Neuron (in vitro differentiated cells): ENCODE measurements around the gene KLF6.

Experiments used
- H2AFZ ChIP-seq: one replicate; pipeline ENCODE4 v1.6.1; 2013; ENCODE audit warnings: low read depth, mild to moderate bottlenecking, inconsistent platforms, low read length, moderate library complexity
- H3K27me3 ChIP-seq: one replicate; pipeline ENCODE4 v1.6.1; 2013; ENCODE audit warnings: low read length; ENCODE audit not compliant: insufficient read depth
- H3K36me3 ChIP-seq: one replicate; pipeline ENCODE4 v1.6.1; 2013; ENCODE audit warnings: low read length; ENCODE audit not compliant: insufficient read depth
- H3K4me1 ChIP-seq: one replicate; pipeline ENCODE4 v1.6.1; 2013; ENCODE audit warnings: low read length; ENCODE audit not compliant: insufficient read depth
- H3K4me3 ChIP-seq: 2 replicates; pipeline ENCODE4 v1.5.1; 2013; ENCODE audit warnings: mild to moderate bottlenecking, low read length, moderate library complexity
- H3K9me3 ChIP-seq: one replicate; pipeline ENCODE4 v1.6.1; 2013; ENCODE audit warnings: low read length

Gene KLF6

GRCh38 chr10:3759397-3759796 lies 25.6 kb downstream of the KLF6 start:
- Histone ChIP-seq H3K4me1 (peaks cover 18% of the 10 kb centered on the region), H3K27me3 (no peaks in the 10 kb centered on the region), H3K9me3 (no peaks in the 10 kb centered on the region), H3K4me3 (no peak overlapping the region), H2AFZ (no peak overlapping the region), H3K36me3 (no peaks in the 10 kb centered on the region)

- Histone ChIP-seq H2AFZ (no peak overlapping the region), H3K36me3 (no peaks in the 10 kb centered on the region), H3K9me3 (no peaks in the 10 kb centered on the region), H3K4me3 (no peak overlapping the region), H3K27me3 (no peaks in the 10 kb centered on the region), H3K4me1 (peaks cover 18% of the 10 kb centered on the region)
These were observed 26.5 kb downstream of the KLF6 start for GRCh38 chr10:3758491-3758970.

- no peak overlapping the region for H3K4me3 ChIP-seq
- H3K27me3 ChIP-seq, result no peaks in the 10 kb centered on the region
- H2AFZ ChIP-seq, result no peak overlapping the region
- H3K9me3 ChIP-seq, result no peaks in the 10 kb centered on the region
- H3K36me3 ChIP-seq, result no peaks in the 10 kb centered on the region
- H3K4me1 ChIP-seq, result peaks cover 18% of the 10 kb centered on the region
These were observed 27.1 kb downstream of the KLF6 start for GRCh38 chr10:3757638-3758490.

- H3K27me3 ChIP-seq, result no peaks in the 10 kb centered on the region
- no peak overlapping the region for H3K4me3 ChIP-seq
- peaks cover 18% of the 10 kb centered on the region for H3K4me1 ChIP-seq
- H3K36me3 ChIP-seq, result no peaks in the 10 kb centered on the region
- H3K9me3 ChIP-seq, result no peaks in the 10 kb centered on the region
- H2AFZ ChIP-seq, result no peak overlapping the region
These were observed 27.8 kb downstream of the KLF6 start for GRCh38 chr10:3757250-3757637.

GRCh38 chr10:3756360-3756740 lies 28.7 kb downstream of the KLF6 start:
- Histone ChIP-seq H3K36me3 (no peaks in the 10 kb centered on the region), H3K9me3 (no peaks in the 10 kb centered on the region), H2AFZ (no peak overlapping the region), H3K27me3 (no peaks in the 10 kb centered on the region), H3K4me1 (peaks cover 10% of the 10 kb centered on the region), H3K4me3 (no peak overlapping the region)

GRCh38 chr10:3755440-3756359 lies 29.3 kb downstream of the KLF6 start:
- no peaks in the 10 kb centered on the region for H3K9me3 ChIP-seq
- H3K4me3 ChIP-seq, result no peak overlapping the region
- H3K4me1 ChIP-seq, result peaks cover 8% of the 10 kb centered on the region
- H3K36me3 ChIP-seq, result no peaks in the 10 kb centered on the region
- no peaks in the 10 kb centered on the region for H3K27me3 ChIP-seq
- H2AFZ ChIP-seq, result no peak overlapping the region

- Histone ChIP-seq H3K36me3 (no peaks in the 10 kb centered on the region), H2AFZ (no peak overlapping the region), H3K4me1 (peaks cover 13% of the 10 kb centered on the region), H3K4me3 (no peak overlapping the region), H3K27me3 (no peaks in the 10 kb centered on the region), H3K9me3 (no peaks in the 10 kb centered on the region)
These were observed 30.1 kb downstream of the KLF6 start for GRCh38 chr10:3754727-3755439.

GRCh38 chr10:3750854-3751253 lies 34.2 kb downstream of the KLF6 start:
- no peaks in the 10 kb centered on the region for H3K27me3 ChIP-seq
- H2AFZ ChIP-seq, result no peak overlapping the region
- no peak overlapping the region for H3K4me3 ChIP-seq
- H3K9me3 ChIP-seq, result no peaks in the 10 kb centered on the region
- peaks cover 16% of the 10 kb centered on the region for H3K4me1 ChIP-seq
- no peaks in the 10 kb centered on the region for H3K36me3 ChIP-seq

- no peaks in the 10 kb centered on the region for H3K36me3 ChIP-seq
- H3K9me3 ChIP-seq, result no peaks in the 10 kb centered on the region
- no peaks in the 10 kb centered on the region for H3K27me3 ChIP-seq
- no peak overlapping the region for H2AFZ ChIP-seq
- H3K4me3 ChIP-seq, result no peak overlapping the region
- peaks cover 21% of the 10 kb centered on the region for H3K4me1 ChIP-seq
These were observed 34.8 kb downstream of the KLF6 start for GRCh38 chr10:3750006-3750816.

- H3K9me3 ChIP-seq, result no peaks in the 10 kb centered on the region
- H3K4me3 ChIP-seq, result no peak overlapping the region
- H3K27me3 ChIP-seq, result no peaks in the 10 kb centered on the region
- H2AFZ ChIP-seq, result no peak overlapping the region
- peaks cover 19% of the 10 kb centered on the region for H3K4me1 ChIP-seq
- H3K36me3 ChIP-seq, result no peaks in the 10 kb centered on the region
These were observed 35.4 kb downstream of the KLF6 start for GRCh38 chr10:3749600-3749999.

- H3K9me3 ChIP-seq, result no peaks in the 10 kb centered on the region
- no peaks in the 10 kb centered on the region for H3K27me3 ChIP-seq
- peaks cover 19% of the 10 kb centered on the region for H3K4me1 ChIP-seq
- no peak overlapping the region for H3K4me3 ChIP-seq
- no peaks in the 10 kb centered on the region for H3K36me3 ChIP-seq
- no peak overlapping the region for H2AFZ ChIP-seq
These were observed 36.0 kb downstream of the KLF6 start for GRCh38 chr10:3749011-3749410.

- Histone ChIP-seq H3K4me1 (peaks cover 19% of the 10 kb centered on the region), H3K4me3 (no peak overlapping the region), H3K9me3 (no peaks in the 10 kb centered on the region), H2AFZ (no peak overlapping the region), H3K27me3 (no peaks in the 10 kb centered on the region), H3K36me3 (no peaks in the 10 kb centered on the region)
These were observed 36.5 kb downstream of the KLF6 start for GRCh38 chr10:3748484-3748883.
